GM23338 (cell line): ENCODE data around the gene PRKAR1B.

ENCODE experiments used
- CREB1 ChIP-seq: fragments of 250-450 bp; sonication (Bioruptor Pico); IDR thresholded peaks from 2 replicates; pipeline ENCODE4 v1.5.0; 2020; ENCODE audit warnings: low read depth, mild to moderate bottlenecking, moderate library complexity
- ETS1 ChIP-seq: IDR thresholded peaks from 2 replicates; pipeline ENCODE4 v1.6.1; 2016; ENCODE audit warnings: antibody characterized with exemption
- EZH2 ChIP-seq: fragments of 200-600 bp; sonication (generic); IDR thresholded peaks from one replicate; pipeline ENCODE4 v1.8.0; 2017; ENCODE audit warnings: antibody characterized with exemption, mild to moderate bottlenecking, low read depth; ENCODE audit not compliant: unreplicated experiment
- EZH2phosphoT487 ChIP-seq: fragments of 200-600 bp; sonication (generic); IDR thresholded peaks from one replicate; pipeline ENCODE4 v1.8.1; 2018; ENCODE audit warnings: antibody characterized with exemption; ENCODE audit not compliant: unreplicated experiment
- NANOG ChIP-seq: IDR thresholded peaks from 2 replicates; pipeline ENCODE4 v1.6.1; 2016; ENCODE audit warnings: antibody characterized with exemption, borderline replicate concordance
- POLR2AphosphoS5 ChIP-seq: IDR thresholded peaks from 2 replicates; pipeline ENCODE4 v1.6.1; 2016; ENCODE audit warnings: antibody characterized with exemption, low read depth
- REST ChIP-seq: IDR thresholded peaks from one replicate; pipeline ENCODE4 v1.6.1; 2018; ENCODE audit warnings: antibody characterized with exemption; ENCODE audit not compliant: unreplicated experiment
- ZNF114 ChIP-seq: fragments of 250-450 bp; sonication (Bioruptor Pico); IDR thresholded peaks from 2 replicates; pipeline ENCODE4 v1.5.0; 2020; ENCODE audit warnings: mild to moderate bottlenecking, moderate library complexity
- TF ChIP-seq, protein P1 (sequence below), 2 experiments: fragments of 200-600 bp in 1 of 2; sonication (generic) in 1 of 2; conservative IDR thresholded peaks; 2 replicates each; pipeline versions ENCODE4 v1.5.1 to v1.6.1; 2016 to 2017; ENCODE audit warnings: antibody characterized with exemption in 2 of 2, low read depth in 2 of 2, mild to moderate bottlenecking in 2 of 2, moderate library complexity in 1 of 2

DNA sequence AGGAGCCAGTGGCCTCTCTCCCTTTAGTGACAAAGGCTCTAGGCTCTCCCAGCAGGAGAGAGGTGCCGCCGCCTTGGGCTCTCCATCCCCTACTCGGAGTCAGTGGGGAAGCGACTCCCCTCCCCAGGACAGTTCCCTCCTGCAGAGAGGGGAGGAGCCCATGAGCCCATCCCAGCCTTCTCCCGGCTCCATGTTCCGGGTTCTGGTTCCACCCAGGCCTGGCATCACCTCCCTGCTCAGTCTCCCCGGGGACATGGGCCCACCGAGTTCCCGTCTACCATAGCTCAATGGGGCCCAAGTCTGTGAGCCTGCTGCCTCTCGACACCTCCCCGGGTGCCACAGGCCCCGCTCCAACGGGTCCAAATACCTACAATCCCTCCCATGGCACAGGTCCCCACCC lies 67.1 kb downstream of the PRKAR1B start:
- TF ChIP-seq EZH2phosphoT487 = no peak
- TF ChIP-seq, protein P1, sequence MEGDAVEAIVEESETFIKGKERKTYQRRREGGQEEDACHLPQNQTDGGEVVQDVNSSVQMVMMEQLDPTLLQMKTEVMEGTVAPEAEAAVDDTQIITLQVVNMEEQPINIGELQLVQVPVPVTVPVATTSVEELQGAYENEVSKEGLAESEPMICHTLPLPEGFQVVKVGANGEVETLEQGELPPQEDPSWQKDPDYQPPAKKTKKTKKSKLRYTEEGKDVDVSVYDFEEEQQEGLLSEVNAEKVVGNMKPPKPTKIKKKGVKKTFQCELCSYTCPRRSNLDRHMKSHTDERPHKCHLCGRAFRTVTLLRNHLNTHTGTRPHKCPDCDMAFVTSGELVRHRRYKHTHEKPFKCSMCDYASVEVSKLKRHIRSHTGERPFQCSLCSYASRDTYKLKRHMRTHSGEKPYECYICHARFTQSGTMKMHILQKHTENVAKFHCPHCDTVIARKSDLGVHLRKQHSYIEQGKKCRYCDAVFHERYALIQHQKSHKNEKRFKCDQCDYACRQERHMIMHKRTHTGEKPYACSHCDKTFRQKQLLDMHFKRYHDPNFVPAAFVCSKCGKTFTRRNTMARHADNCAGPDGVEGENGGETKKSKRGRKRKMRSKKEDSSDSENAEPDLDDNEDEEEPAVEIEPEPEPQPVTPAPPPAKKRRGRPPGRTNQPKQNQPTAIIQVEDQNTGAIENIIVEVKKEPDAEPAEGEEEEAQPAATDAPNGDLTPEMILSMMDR (conservative IDR thresholded peaks at IDR 0.05; ENCODE audit: low read depth in 2 of 2) = no peak
- no peak for TF ChIP-seq REST
- TF ChIP-seq EZH2 = no peak
- TF ChIP-seq CREB1 (CRISPR knock-in tag) = no peak
- no peak for TF ChIP-seq POLR2AphosphoS5
- no peak for TF ChIP-seq ZNF114 (CRISPR knock-in tag)
- no peak for TF ChIP-seq NANOG
- no peak for TF ChIP-seq ETS1
